ENCODE measurements around the gene PNISR. TPM values are rescaled to one million over a fixed set of nuclear protein-coding genes. Genes with fewer than 3 reads are reported as not detected.

Gene PNISR
- total RNA-seq, 1 donor from 2014 or later, result 151 TPM

GRCh38 chr6:99390896-99391295 is 34.2 kb downstream of the PNISR start:
- no peak overlapping the region for H3K27ac Mint-ChIP-seq
- no peak for TF ChIP-seq CTCF (conservative IDR thresholded peaks at IDR 0.05)
- peaks cover 6% of the 10 kb centered on the region for H3K4me1 Mint-ChIP-seq (ENCODE audit: unreplicated experiment)
- H3K36me3 Mint-ChIP-seq, result no peaks in the 10 kb centered on the region
- H3K9me3 Mint-ChIP-seq, result no peaks in the 10 kb centered on the region
- H3K27me3 Mint-ChIP-seq, result no peaks in the 10 kb centered on the region
- no peak for DNase-seq (ENCODE audit: extremely low spot score, unreplicated experiment)
- no peak overlapping the region for H3K4me3 Mint-ChIP-seq

- no peaks in the 10 kb centered on the region for H3K27me3 Mint-ChIP-seq
- H3K27ac Mint-ChIP-seq, result no peak overlapping the region
These were observed 40.6 kb downstream of the PNISR start for GRCh38 chr6:99384507-99384906.

GRCh38 chr6:99378636-99379035 is 46.5 kb downstream of the PNISR start:
- H3K36me3 Mint-ChIP-seq, result no peaks in the 10 kb centered on the region
- no peak overlapping the region for H3K27ac Mint-ChIP-seq
- no peak for TF ChIP-seq CTCF (conservative IDR thresholded peaks at IDR 0.05)
- DNase-seq (ENCODE audit: extremely low spot score, unreplicated experiment), result no peak
- H3K27me3 Mint-ChIP-seq, result no peaks in the 10 kb centered on the region
- H3K9me3 Mint-ChIP-seq, result no peaks in the 10 kb centered on the region
- H3K4me3 Mint-ChIP-seq, result no peak overlapping the region
- H3K4me1 Mint-ChIP-seq (ENCODE audit: unreplicated experiment), result no peaks in the 10 kb centered on the region

More at GRCh38 chr6:99384507-99384906, 40.6 kb downstream of the PNISR start:
- DNase-seq (ENCODE audit: extremely low spot score, unreplicated experiment), result no peak
- Mint-ChIP-seq H3K4me3 (no peak overlapping the region), H3K4me1 (ENCODE audit: unreplicated experiment) (no peaks in the 10 kb centered on the region), H3K9me3 (no peaks in the 10 kb centered on the region), H3K36me3 (no peaks in the 10 kb centered on the region)
- no peak for TF ChIP-seq CTCF (conservative IDR thresholded peaks at IDR 0.05)

GRCh38 chr6:99369533-99369932 is 55.6 kb downstream of the PNISR start:
- no peaks in the 10 kb centered on the region for H3K36me3 Mint-ChIP-seq
- no peak for TF ChIP-seq CTCF (conservative IDR thresholded peaks at IDR 0.05)
- H3K4me3 Mint-ChIP-seq, result no peak overlapping the region
- peaks cover 6% of the 10 kb centered on the region for H3K4me1 Mint-ChIP-seq (ENCODE audit: unreplicated experiment)
- H3K27me3 Mint-ChIP-seq, result no peaks in the 10 kb centered on the region
- H3K9me3 Mint-ChIP-seq, result no peaks in the 10 kb centered on the region
- H3K27ac Mint-ChIP-seq, result no peak overlapping the region
- no peak for DNase-seq (ENCODE audit: extremely low spot score, unreplicated experiment)

GRCh38 chr6:99366852-99367251 is 58.3 kb downstream of the PNISR start:
- no peak for TF ChIP-seq CTCF (conservative IDR thresholded peaks at IDR 0.05)
- Mint-ChIP-seq H3K36me3 (no peaks in the 10 kb centered on the region), H3K9me3 (no peaks in the 10 kb centered on the region), H3K4me1 (ENCODE audit: unreplicated experiment) (peaks cover 6% of the 10 kb centered on the region), H3K4me3 (no peak overlapping the region), H3K27ac (no peak overlapping the region), H3K27me3 (peaks cover under 1% of the 10 kb centered on the region)
- no peak for DNase-seq (ENCODE audit: extremely low spot score, unreplicated experiment)

- Mint-ChIP-seq H3K27me3 (peaks cover 15% of the 10 kb centered on the region), H3K9me3 (no peaks in the 10 kb centered on the region), H3K4me1 (ENCODE audit: unreplicated experiment) (no peaks in the 10 kb centered on the region), H3K27ac (no peak overlapping the region), H3K36me3 (no peaks in the 10 kb centered on the region), H3K4me3 (no peak overlapping the region)
- TF ChIP-seq CTCF (conservative IDR thresholded peaks at IDR 0.05), result no peak
- DNase-seq (ENCODE audit: extremely low spot score, unreplicated experiment), result no peak
These were observed 61.1 kb downstream of the PNISR start for GRCh38 chr6:99364026-99364425.

Measured in type B pancreatic cell (in vitro differentiated cells).